GM12801 (cell line): ENCODE data around the gene EFCAB14.

Source experiments
- TF ChIP-seq, protein P1 (sequence below): IDR thresholded peaks from one replicate; pipeline ENCODE4 v1.5.1; 2011; ENCODE audit warnings: control low read depth; ENCODE audit not compliant: insufficient read length; ENCODE audit errors: extremely low read depth

The EFCAB14 gene

DNA sequence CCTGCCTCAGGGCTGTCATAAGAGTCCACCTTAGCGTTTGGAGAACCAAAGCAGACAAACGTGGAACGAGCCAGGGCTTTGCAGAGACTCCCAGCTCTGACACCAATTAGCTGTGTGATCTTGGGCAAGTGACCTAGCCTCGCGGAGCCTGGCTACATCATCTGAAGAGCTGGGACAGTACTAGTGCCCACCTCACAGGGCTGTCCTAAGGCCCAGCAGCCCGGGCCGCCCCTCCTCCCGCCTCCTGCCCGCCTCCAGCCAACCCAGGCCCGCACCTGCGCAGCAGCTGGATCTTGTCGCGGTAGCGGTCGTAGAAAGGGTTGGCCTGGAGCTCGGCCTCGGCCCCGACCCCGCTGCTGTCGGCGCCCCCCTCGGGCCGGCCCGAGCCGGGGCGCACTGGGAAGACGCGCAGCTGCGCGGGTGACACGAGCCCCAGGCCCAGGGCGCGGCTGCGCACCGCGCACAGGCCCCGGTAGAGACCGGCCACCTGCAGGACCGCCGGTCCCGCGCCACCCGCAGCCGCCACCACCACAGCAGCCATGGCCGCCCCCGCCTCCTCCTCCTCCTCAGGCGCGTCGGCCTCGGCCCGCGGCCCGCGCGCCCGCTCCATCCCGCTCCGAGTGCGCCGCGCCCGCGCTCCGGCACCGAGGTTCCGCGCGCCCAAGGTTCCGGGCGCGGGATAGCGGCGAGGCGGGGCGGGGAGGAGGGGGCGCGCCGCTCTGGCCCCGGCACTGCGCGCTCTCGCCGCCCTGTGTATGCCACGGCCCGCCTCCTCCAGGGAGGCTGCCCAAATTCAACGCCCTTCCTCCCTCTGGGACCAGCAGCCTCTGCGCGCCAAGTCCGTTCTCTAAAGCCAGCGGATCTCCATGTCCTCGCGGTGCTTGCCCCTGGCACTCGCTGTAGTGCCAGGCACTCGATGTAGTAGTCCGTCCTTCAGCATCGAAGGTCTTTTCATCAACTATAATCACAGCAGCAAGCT is 50.8 kb downstream of the EFCAB14 start, which contains the start of gene ATPAF1:
TSS of gene ATPAF1 (minus strand) at position 583 of the 979 bp plus-strand sequence. CDS start at position 541, 42 bp downstream.
- TF ChIP-seq, protein P1, sequence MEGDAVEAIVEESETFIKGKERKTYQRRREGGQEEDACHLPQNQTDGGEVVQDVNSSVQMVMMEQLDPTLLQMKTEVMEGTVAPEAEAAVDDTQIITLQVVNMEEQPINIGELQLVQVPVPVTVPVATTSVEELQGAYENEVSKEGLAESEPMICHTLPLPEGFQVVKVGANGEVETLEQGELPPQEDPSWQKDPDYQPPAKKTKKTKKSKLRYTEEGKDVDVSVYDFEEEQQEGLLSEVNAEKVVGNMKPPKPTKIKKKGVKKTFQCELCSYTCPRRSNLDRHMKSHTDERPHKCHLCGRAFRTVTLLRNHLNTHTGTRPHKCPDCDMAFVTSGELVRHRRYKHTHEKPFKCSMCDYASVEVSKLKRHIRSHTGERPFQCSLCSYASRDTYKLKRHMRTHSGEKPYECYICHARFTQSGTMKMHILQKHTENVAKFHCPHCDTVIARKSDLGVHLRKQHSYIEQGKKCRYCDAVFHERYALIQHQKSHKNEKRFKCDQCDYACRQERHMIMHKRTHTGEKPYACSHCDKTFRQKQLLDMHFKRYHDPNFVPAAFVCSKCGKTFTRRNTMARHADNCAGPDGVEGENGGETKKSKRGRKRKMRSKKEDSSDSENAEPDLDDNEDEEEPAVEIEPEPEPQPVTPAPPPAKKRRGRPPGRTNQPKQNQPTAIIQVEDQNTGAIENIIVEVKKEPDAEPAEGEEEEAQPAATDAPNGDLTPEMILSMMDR = no peak

DNA sequence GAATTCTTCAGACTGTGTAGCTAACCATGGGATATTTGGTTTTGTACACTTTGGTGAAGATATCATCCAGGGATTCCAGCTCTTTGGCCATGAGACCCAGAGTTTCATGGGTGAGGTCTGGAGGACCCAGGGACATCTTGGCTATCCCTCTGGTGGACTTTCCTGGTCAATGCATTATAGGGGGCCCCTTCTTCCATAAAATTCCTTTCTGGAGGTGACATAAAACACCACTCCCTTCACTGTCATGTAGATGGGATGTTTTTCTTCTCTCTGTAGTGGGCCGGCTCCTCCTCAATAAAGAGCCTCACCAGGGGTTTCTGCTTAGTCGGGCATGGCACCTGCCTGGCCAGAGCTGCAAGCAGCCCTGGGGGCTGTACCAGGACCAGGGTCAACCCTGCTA is 52.9 kb downstream of the EFCAB14 start:
- TF ChIP-seq, protein P1 = no peak

DNA sequence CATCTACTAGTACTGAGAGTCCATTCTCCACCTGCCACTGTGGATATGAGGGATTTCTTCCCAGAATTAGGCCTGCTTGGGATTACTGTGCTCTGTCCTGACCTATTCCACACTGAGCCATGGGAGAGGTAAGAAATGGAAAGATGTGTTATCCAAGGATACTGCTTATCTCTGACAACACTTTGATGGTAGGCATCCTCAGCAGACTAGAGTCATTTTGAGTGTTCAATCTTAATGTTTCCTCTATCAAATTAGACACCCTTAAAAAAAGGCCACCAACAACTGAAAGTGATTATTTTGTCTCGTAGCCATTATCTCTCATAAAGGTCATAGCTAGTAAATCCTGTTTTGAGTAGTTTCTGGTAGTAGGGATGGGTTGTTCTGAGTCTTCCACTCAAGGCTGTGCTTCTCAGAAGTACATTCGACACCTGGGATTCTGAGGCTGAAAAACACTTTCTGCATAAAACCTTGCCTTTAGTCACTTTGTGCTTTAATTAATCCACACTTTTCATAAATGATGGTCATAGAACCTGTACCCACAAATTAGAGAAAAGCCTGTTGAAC is 59.5 kb downstream of the EFCAB14 start:
- TF ChIP-seq, protein P1 = no peak

DNA sequence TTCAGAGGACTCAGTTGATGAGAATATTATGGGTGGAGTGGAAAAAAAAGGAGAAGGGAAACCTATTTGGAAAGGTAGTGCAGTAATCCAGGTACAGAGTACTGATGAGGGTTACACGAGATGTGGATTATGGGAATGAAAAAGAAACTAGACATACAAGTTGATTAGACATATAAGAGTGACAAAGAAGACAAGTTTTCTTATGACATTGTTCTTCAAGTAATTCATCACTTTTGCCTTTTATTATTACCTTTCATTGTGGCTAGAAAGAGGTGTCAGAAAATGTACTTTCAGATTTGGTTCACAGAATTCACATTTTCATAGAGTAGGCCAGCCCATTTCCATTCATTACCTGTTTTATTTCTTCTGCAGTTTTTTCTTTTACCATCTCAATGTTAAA is 61.1 kb downstream of the EFCAB14 start:
- TF ChIP-seq, protein P1 = no peak

DNA sequence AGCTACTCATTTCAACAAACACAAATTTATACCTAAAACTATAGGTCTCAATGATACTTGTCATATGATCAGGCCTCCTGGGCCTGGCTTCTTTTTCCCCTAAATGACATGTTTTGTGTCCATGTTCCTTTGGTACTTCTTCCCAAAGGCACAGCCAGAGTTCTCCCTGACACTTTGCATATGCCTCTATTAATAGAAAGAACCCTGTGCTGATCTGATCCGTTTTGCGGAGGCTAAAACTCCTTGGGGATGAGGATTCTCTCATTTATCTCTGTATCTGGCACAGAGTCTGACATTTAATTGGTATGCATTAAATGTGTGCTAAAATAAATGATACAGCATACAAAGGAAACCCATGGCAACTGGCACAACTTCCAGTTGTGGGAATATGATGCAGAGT is 62.3 kb downstream of the EFCAB14 start:
- TF ChIP-seq, protein P1 = no peak

DNA sequence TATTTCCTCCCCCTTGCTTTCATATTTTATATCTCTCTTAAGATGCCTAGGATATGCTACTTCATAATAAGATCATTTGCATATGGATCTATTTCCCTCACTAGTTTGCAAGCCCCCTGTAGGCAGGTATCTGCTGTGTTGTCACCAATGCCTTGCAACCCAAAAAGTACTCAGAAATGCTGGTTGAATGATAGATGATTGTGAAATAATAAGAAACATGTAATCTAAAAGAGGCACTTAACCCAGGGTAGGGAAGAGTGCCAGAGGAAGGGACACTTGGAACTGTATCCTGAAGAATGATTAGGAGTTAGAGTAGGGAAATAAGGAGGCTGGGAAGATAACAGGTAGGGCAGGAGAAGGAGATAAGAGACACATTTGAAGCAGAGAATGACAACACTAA is 63.1 kb downstream of the EFCAB14 start:
- TF ChIP-seq, protein P1 = no peak

DNA sequence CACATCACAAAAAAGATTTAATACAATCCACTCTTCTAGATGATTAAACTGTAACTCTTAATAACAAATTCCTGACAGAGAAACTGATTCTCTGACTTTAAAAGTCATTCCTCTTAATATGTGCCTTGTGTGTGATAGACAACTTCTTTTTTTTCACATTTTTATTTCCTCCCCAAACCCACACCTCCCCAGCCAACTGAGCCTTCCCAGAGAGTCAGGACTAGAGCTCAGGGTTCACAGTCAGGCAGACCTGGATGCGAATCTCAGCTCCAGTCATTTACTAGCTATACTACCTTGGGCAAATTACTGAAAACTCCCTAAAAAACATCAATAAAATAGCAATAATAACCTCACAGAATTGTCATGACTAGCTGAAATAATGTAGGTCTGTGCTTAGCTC is 64.9 kb downstream of the EFCAB14 start:
- TF ChIP-seq, protein P1 = no peak
